Endothelial cell of umbilical vein (primary cell): ENCODE data around the gene OCA2. TPM values are rescaled to one million over a fixed set of nuclear protein-coding genes. Genes with fewer than 3 reads are reported as not detected.

Source experiments
- BruUV-seq: library from RNA; stranded (reverse); fragments of 400-500 nt; replicated peaks from 2 replicates; lab custom pipeline; 2021; lab: Mats Ljungman, UMichigan
- CTCF ChIA-PET: fragments of 300-600, 350-600 bp; sonication (Branson Sonifier 250); formaldehyde crosslinking; loops from one replicate; lab custom pipeline; 2021; ENCODE audit warnings: antibody characterized with exemption, inconsistent platforms; lab: Charles Lee
- POLR2A ChIA-PET: fragments of 300-600, 350-600 bp; sonication (Branson Sonifier 250); formaldehyde crosslinking; loops from one replicate; lab custom pipeline; 2021; ENCODE audit warnings: antibody characterized with exemption, inconsistent platforms; lab: Charles Lee
- DNase-seq: peaks from one replicate; pipeline ENCODE4 v3.0.0-alpha.2; 2011; ENCODE audit warnings: low read depth, low spot score
- FAIRE-seq: peaks from 2 replicates; lab custom pipeline; 2011; peaks lifted over from hg19 to GRCh38; lab: Jason Lieb, UNC
- H2AFZ ChIP-seq: 2 replicates; pipeline ENCODE4 v1.6.0; 2012; ENCODE audit warnings: low read depth, low read length, control low read depth, inconsistent platforms
- H3K27ac ChIP-seq: 2 replicates; pipeline ENCODE4 v1.5.1; 2011; ENCODE audit warnings: low read depth, mild to moderate bottlenecking, control low read depth, low read length, moderate library complexity; ENCODE audit not compliant: insufficient read depth
- H3K27me3 ChIP-seq, 2 experiments: 2 replicates each; pipeline versions ENCODE4 v1.6.0 to v1.6.1; 2011; ENCODE audit warnings: low read length in 2 of 2, mixed read lengths in 1 of 2; ENCODE audit not compliant: control insufficient read depth in 2 of 2, insufficient read depth in 2 of 2
- H3K36me3 ChIP-seq, 2 experiments: 2 replicates in 1 of 2; 3 replicates in 1 of 2; pipeline ENCODE4 v1.5.1; 2011; ENCODE audit warnings: low read length in 2 of 2, mild to moderate bottlenecking in 1 of 2, moderate library complexity in 1 of 2; ENCODE audit not compliant: control insufficient read depth in 2 of 2, insufficient read depth in 2 of 2; ENCODE audit errors: extremely low read depth in 1 of 2
- H3K4me1 ChIP-seq: 3 replicates; pipeline ENCODE4 v1.5.1; 2011; ENCODE audit warnings: mild to moderate bottlenecking, low read length; ENCODE audit not compliant: control insufficient read depth, insufficient read depth; ENCODE audit errors: extremely low read depth
- H3K4me2 ChIP-seq: 2 replicates; pipeline ENCODE4 v1.6.1; 2011; ENCODE audit warnings: low read length, control low read depth, mixed read lengths; ENCODE audit not compliant: insufficient read depth
- H3K4me3 ChIP-seq, 3 experiments: fragments of 200-600 bp in 1 of 3; sonication (generic), shearing (Covaris generic) in 1 of 3; replicated peaks in 1 of 3; 2 replicates each; pipeline ENCODE4 v1.5.1; 2011 to 2016; ENCODE audit warnings: control low read depth in 3 of 3, low read length in 3 of 3, mild to moderate bottlenecking in 2 of 3, inconsistent platforms in 1 of 3, low read depth in 1 of 3, moderate library complexity in 1 of 3; ENCODE audit not compliant: insufficient read depth in 1 of 3
- H3K79me2 ChIP-seq: 2 replicates; pipeline ENCODE4 v1.6.0; 2012; ENCODE audit warnings: low read length, inconsistent platforms; ENCODE audit not compliant: control insufficient read depth, insufficient read depth
- H3K9ac ChIP-seq: replicated peaks from 2 replicates; pipeline ENCODE3; 2011; ENCODE audit warnings: low read length, control low read depth; ENCODE audit not compliant: insufficient read depth; ENCODE audit errors: extremely low read depth
- H3K9me1 ChIP-seq: replicated peaks from 3 replicates; pipeline ENCODE4 v1.6.0; 2011; ENCODE audit warnings: mild to moderate bottlenecking, low read length; ENCODE audit not compliant: control insufficient read depth, insufficient read depth; ENCODE audit errors: extremely low read depth
- H3K9me3 ChIP-seq: replicated peaks from 2 replicates; pipeline ENCODE4 v1.5.1; 2012; ENCODE audit warnings: low read length, inconsistent platforms; ENCODE audit not compliant: control insufficient read depth, insufficient read depth
- H4K20me1 ChIP-seq: replicated peaks from 2 replicates; pipeline ENCODE3; 2011; ENCODE audit warnings: mild to moderate bottlenecking, low read length; ENCODE audit not compliant: control insufficient read depth, insufficient read depth; ENCODE audit errors: extremely low read depth
- CTCF ChIP-seq, 2 donors: IDR thresholded peaks; 1 replicate in 1 of 2; 2 replicates in 1 of 2; pipeline ENCODE4 v1.5.1; 2011; ENCODE audit warnings: low read length in 2 of 2, mild to moderate bottlenecking in 2 of 2, moderate library complexity in 2 of 2, control low read depth in 1 of 2, inconsistent platforms in 1 of 2, low read depth in 1 of 2; ENCODE audit not compliant: insufficient read depth in 1 of 2; ENCODE audit errors: extremely low read depth in 1 of 2
- EZH2 ChIP-seq: IDR thresholded peaks from 2 replicates; pipeline ENCODE4 v1.6.1; 2012; ENCODE audit warnings: borderline replicate concordance, low read depth, mild to moderate bottlenecking, moderate library complexity, low read length, inconsistent platforms; ENCODE audit not compliant: severe bottlenecking
- FOS ChIP-seq: IDR thresholded peaks from 2 replicates; pipeline ENCODE4 v1.6.1; 2011; ENCODE audit warnings: mild to moderate bottlenecking, low read length, moderate library complexity, borderline replicate concordance; ENCODE audit not compliant: insufficient read depth
- MYC ChIP-seq: IDR thresholded peaks from one replicate; pipeline ENCODE4 v1.6.1; 2011; ENCODE audit warnings: mild to moderate bottlenecking, low read depth, low read length
- POLR2A ChIP-seq: IDR thresholded peaks from 2 replicates; pipeline ENCODE4 v1.6.1; 2012; ENCODE audit warnings: low read depth, mild to moderate bottlenecking, control low read depth, low read length
- POLR2AphosphoS5 ChIP-seq: IDR thresholded peaks from 2 replicates; pipeline ENCODE4 v1.6.1; 2012; ENCODE audit warnings: low read depth, mild to moderate bottlenecking, control low read depth, low read length, moderate library complexity; ENCODE audit not compliant: insufficient read depth
- dilution Hi-C: fragments of 300-500 bp; cut with MboI; formaldehyde crosslinking; loops from one replicate; pipeline ENCODE4 v1.15.0; 2019; ENCODE audit warnings: low sequenced_read_pairs; ENCODE audit not compliant: extremely low pct_ligation_motif_present
- intact Hi-C: fragments of 100-400 bp; cut with micrococcal nuclease; formaldehyde crosslinking; loops from one replicate; pipeline ENCODE4 v1.10.0; 2022
- polyA plus RNA-seq, 4 experiments: library from polyadenylated mRNA; depleted of rRNA in 3 of 4; stranded (reverse) in 3 of 4; unstranded in 1 of 4; fragments of >200 nt; gene quantifications; 2 replicates each; pipeline versions ENCODE4 v1.2.1 to v1.2.3, GENCODE V29; 2011 to 2012; ENCODE audit warnings: missing spikeins in 1 of 4
- total RNA-seq: library from RNA; stranded (reverse); gene quantifications from 2 replicates; pipeline ENCODE4 v1.2.3, GENCODE V29; 2021

The OCA2 gene
- total and polyA plus RNA-seq, 2 donors (not counting 3 experiments of a cell fraction or from before 2014, with no cell fraction given), result not detected

- DNase-seq (no peak), FAIRE-seq (no peak)
- H2AFZ ChIP-seq, result no peak overlapping the region
- no TSS peak for BruUV-seq
- intact Hi-C loops, result no loop called here
- H3K79me2 ChIP-seq, result no peaks in the 10 kb centered on the region
- H3K27me3 ChIP-seq, result no peaks in the 10 kb centered on the region
- no peak for TF ChIP-seq EZH2
- no peak for TF ChIP-seq CTCF (IDR thresholded peaks at IDR 0.05; ENCODE audit: extremely low read depth in 1 of 2, insufficient read depth in 1 of 2, low read depth in 1 of 2, low read length in 2 of 2)
- no peak for TF ChIP-seq FOS
- TF ChIP-seq MYC, result no peak
- TF ChIP-seq POLR2AphosphoS5, result no peak
- TF ChIP-seq POLR2A, result no peak
- H3K9me3 ChIP-seq, result no peaks in the 10 kb centered on the region
- no peak overlapping the region for H3K9ac ChIP-seq
- no peaks in the 10 kb centered on the region for H3K4me1 ChIP-seq
- H3K4me3 ChIP-seq, result no peak overlapping the region
- dilution Hi-C loops, result no loop called here
- no peaks in the 10 kb centered on the region for H4K20me1 ChIP-seq
- H3K27ac ChIP-seq, result no peak overlapping the region
- no peaks in the 10 kb centered on the region for H3K9me1 ChIP-seq
- CTCF ChIA-PET, result no interaction called here
- H3K4me2 ChIP-seq, result no peak overlapping the region
- POLR2A ChIA-PET, result no interaction called here
- no peaks in the 10 kb centered on the region for H3K36me3 ChIP-seq
Observed at GRCh38 chr15:28023933-28024888, 74.9 kb downstream of the OCA2 start.
